GM08714 (cell line): ENCODE results near the gene FREY1.
"Not testable (repeated sequence)": the region's sequence is repeated elsewhere in the genome, so short reads cannot be mapped to it uniquely, and the experiment has no call there.

Source experiments
- H3K4me3 ChIP-seq: fragments of 200-500 bp; sonication (Bioruptor generic); 2 replicates; pipeline ENCODE4 v1.5.1; 2014; ENCODE audit warnings: mild to moderate bottlenecking, low read length, inconsistent platforms
- ZNF274 ChIP-seq: IDR thresholded peaks from 2 replicates; pipeline ENCODE4 v1.6.1; 2012; ENCODE audit warnings: mild to moderate bottlenecking, low read depth, low read length

Gene FREY1

GRCh38 chr11:45913942-45914635 lies 7.0 kb upstream of the FREY1 start:
- H3K4me3 ChIP-seq, result no peak overlapping the region
- TF ChIP-seq ZNF274, result no peak

- TF ChIP-seq ZNF274, result no peak
- no peak overlapping the region for H3K4me3 ChIP-seq
Observed at GRCh38 chr11:45913514-45913913, 6.4 kb upstream of the FREY1 start.

GRCh38 chr11:45910623-45911022 lies 3.6 kb upstream of the FREY1 start:
- no peak overlapping the region for H3K4me3 ChIP-seq
- TF ChIP-seq ZNF274, result no peak

- no peak overlapping the region for H3K4me3 ChIP-seq
- no peak for TF ChIP-seq ZNF274
Observed at GRCh38 chr11:45909594-45910475, 2.8 kb upstream of the FREY1 start.

- H3K4me3 ChIP-seq, result no peak overlapping the region
Observed at GRCh38 chr11:45907911-45908370, 870 bp upstream of the FREY1 start.

GRCh38 chr11:45906096-45906682 lies 882 bp downstream of the FREY1 start:
- no peak overlapping the region for H3K4me3 ChIP-seq
- TF ChIP-seq ZNF274, result no peak

More at GRCh38 chr11:45907911-45908370, 870 bp upstream of the FREY1 start:
- TF ChIP-seq ZNF274, result no peak

GRCh38 chr11:45905576-45905975 lies 1.5 kb downstream of the FREY1 start:
- not testable (repeated sequence) for H3K4me3 ChIP-seq

- no peak for TF ChIP-seq ZNF274
Observed at GRCh38 chr11:45905095-45905494, 2.0 kb downstream of the FREY1 start.

GRCh38 chr11:45904309-45904915 lies 2.7 kb downstream of the FREY1 start:
- no peak overlapping the region for H3K4me3 ChIP-seq
- no peak for TF ChIP-seq ZNF274

More at GRCh38 chr11:45905095-45905494, 2.0 kb downstream of the FREY1 start:
- H3K4me3 ChIP-seq, result no peak overlapping the region

- no peak overlapping the region for H3K4me3 ChIP-seq
- TF ChIP-seq ZNF274, result no peak
Observed at GRCh38 chr11:45902452-45903380, 4.4 kb downstream of the FREY1 start.

- H3K4me3 ChIP-seq, result no peak overlapping the region
- no peak for TF ChIP-seq ZNF274
Observed at GRCh38 chr11:45901626-45902025, 5.4 kb downstream of the FREY1 start.

GRCh38 chr11:45900916-45901617 lies 6.0 kb downstream of the FREY1 start:
- H3K4me3 ChIP-seq, result no peak overlapping the region

GRCh38 chr11:45900175-45900800 lies 6.8 kb downstream of the FREY1 start:
- not testable (repeated sequence) for H3K4me3 ChIP-seq

More at GRCh38 chr11:45900916-45901617, 6.0 kb downstream of the FREY1 start:
- TF ChIP-seq ZNF274, result no peak
